Midbrain (tissue), 1 donor: ENCODE measurements around the gene NMT1.
A peak's percentile ranks its signal among the peaks of the same experiment; 100 is the strongest.
"Not testable (repeated sequence)": the region's sequence is repeated elsewhere in the genome, so short reads cannot be mapped to it uniquely, and the experiment has no call there.

ENCODE experiments used
- DNase-seq: peaks from one replicate; lab custom pipeline; 2025; lab: John Stamatoyannopoulos, UW

NMT1 gene

DNA sequence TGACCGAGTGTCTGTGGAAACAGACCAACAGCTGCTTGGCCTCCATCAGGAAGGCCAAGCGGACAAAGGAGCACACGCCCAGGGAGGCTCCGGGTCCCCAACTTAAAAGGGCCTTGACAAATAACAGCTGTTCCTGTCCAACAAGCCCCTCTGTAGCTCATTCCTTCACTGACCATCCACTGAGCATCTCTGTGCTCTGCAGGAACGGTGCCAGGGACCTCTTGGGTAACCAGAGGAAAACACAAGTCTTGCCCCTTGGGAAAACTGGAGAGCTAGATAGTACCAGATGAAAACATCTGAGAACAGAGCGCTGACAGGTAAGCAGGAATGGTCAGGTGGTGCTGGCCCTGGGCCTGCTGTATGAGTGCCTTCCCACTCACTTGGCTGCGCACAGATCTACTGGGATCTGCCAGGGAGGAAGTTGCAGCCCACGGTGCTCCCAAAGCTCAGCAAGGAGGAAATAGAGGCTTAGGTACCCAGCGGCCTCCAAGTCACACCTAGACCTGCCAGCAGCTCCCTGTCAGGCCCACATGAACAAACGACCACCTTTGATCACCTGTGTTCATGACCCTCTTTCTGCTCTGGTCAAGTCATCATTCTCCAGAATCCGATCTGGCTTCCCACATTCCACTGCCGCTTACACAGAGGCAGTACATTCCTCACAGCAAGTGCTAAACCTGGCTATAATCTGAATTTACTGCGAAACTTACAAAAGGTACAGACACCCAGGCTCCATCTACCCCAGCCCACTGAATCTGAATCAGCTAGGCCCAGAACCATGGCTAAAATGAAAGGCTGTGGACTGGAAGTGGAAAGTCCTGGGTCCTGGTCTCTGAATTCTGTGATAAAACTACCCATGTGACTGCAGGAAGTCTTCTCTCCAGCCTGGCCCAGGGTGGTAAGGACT is 22.1 kb upstream of the NMT1 start:
- no peak for DNase-seq

DNA sequence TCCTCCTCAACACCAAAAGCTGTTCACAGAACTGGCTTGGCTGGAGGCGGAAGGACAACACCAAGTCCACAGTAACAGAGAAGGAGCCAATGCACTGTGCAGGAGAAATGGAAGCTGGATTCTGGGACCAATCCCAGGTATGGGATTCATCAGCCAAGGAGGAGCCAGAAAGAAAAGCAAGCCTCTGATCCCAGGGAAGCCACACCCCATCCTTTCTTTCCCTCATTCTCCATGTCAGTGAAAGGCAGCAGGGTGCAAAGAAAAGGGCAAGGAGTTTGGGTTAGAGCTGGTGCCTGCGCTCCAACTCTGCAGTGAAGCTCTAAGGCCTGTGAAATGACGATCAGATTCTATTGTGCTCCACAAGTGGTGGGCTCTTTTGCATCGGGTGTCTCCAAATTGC is 20.7 kb upstream of the NMT1 start:
- no peak for DNase-seq

GRCh38 chr17:45042346-45043120 is 18.6 kb upstream of the NMT1 start:
- no peak for DNase-seq

DNA sequence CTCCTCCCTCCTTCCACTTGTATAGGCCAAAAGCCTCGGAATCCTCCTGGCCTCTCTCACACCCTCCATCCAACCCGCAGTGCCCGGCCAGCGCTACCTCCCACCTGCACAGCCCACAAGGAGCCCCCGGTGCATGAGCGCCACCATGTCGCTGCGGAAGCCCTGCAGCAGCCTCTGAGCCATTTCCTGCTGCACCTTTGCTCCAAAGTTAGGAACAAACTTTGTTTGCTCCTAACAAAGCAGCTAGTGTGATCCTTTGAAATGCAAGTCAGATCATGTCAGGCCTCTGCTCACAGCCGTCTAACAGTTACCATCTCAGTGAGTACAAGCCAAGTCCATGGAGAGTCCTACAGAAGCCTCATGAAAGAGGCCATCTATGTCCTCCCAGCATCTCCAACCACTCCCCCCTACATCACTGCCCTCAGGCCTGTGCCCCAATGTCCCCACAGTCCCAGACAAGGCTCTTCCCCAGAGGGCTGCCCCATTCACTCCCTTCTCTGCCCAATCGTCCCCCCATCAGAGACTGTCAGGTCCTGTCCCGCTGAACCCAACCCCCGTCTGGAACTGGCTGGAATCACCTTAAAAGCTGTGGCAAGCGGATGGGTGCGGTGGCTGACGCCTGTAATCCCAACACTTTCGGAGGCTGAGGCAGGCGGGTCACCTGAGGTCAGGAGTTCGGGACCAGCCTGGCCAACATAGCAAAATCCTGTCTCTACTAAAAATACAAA is 17.1 kb upstream of the NMT1 start:
- DNase-seq, result no peak

- no peak for DNase-seq
Observed at GRCh38 chr17:45046537-45047125, 14.5 kb upstream of the NMT1 start.

DNA sequence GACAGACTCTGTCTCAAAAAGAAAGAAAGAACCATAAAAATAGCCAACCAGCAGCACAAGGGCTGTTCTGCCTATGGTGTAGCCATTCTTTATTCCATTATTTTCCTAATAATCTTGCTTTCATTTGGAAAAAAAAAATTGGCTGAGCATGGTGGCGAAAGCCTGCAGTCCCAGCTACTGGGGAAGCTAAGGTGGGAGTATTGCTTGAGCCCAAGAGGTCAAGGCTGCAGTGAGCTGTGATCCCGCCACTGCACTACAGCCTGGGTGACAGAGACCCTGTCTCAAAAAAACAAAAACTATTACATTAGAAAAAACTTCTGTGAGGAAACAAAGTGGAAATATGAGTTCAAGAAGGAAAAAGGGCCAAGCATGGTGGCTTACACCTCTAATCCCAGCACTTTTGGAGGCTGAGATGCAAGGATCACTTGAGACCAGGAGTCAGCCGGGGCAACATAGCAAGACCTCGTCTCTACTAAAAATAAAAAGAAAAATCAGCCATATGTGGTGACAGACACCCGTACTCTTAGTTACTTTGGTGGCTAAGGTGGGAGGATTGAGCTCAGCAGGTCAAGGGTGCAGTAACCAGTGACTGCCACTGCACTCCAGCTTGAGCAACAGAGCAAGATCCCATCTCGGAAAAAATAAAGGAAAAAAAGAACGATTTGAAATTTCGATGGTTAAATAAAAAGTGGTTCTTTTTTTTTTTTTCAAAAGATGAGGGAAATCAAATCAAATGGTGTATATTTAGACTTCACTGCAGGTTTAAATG is 12.1 kb upstream of the NMT1 start:
- no peak for DNase-seq

DNA sequence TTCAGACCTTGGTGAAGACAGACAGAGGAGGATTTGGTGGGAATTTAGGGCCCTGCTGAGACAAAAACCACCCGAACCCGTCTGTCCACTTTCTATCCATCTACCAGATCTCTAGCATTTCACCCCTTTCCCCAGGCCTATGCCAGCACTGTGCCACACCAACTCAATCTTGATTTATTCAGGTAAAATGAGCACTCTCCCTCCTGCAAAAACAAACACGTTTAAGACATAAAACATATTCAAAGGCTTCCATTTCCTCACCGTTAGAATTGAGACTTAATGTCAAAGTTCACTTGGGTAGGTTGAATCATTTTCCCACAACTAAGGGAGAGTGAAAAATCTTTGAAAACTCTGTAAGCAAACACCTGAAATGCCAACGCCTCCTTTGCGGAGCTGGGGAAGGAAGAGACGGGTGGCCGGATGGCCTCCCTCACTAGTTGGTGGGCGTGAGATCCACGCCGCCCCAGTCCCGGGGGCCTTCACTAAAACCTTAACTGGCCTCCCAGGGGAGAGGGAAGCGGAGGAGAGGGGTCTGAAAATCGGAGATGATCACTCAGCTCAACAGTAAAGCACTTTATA is 10.5 kb upstream of the NMT1 start:
- no peak for DNase-seq

GRCh38 chr17:45051060-45051719 is 9.9 kb upstream of the NMT1 start, which contains the start of gene DCAKD:
DCAKD (minus strand) TSS chr17:45051632; CDS start chr17:45034885, 16,747 bp downstream.
- peak; percentile 93 for DNase-seq

DNA sequence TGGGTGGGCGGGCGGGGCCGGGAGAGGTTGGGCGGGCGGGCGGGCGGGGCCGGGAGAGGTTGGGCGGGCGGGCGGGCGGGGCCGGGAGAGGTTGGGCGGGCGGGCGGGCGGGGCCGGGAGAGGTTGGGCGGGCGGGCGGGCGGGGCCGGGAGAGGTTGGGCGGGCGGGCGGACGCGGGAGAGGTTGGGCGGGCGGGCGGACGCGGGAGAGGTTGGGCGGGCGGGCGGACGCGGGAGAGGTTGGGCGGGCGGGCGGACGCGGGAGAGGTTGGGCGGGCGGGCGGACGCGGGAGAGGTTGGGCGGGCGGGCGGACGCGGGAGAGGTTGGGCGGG is 9.4 kb upstream of the NMT1 start:
- not testable (repeated sequence) for DNase-seq

DNA sequence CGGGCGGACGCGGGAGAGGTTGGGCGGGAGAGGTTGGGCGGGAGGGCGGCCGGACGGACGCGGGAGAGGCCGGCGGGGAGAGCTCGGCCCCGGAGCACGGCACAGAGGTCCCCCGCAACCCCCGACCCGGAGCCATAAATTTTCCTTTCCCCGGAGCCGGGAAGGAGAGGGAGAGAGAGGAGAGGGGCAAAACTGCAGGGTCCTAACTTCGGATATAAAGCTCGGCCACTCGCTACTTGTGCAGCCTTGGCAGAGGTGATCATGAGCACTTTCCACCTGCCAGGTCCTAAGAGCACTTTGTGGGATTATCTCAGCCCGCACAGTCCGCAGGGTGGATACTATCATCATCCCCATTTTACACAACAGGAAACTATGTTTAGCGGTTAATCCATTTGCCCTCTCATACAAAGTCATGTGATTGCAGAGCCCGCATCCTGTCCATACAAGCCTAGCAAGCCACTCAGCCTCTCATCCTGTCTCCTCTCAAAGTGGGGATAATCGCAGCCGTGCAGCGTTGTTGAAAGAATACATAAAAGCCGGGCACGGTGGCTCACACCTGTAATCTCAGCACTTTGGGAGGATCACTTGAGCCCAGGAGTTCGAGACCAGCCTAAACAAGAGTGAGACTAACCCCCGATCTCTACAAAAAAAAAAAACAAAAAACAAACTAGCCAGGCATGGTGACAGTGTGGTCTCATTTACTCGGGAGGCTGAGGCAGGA is 8.9 kb upstream of the NMT1 start:
- DNase-seq, result peak; percentile 36

DNA sequence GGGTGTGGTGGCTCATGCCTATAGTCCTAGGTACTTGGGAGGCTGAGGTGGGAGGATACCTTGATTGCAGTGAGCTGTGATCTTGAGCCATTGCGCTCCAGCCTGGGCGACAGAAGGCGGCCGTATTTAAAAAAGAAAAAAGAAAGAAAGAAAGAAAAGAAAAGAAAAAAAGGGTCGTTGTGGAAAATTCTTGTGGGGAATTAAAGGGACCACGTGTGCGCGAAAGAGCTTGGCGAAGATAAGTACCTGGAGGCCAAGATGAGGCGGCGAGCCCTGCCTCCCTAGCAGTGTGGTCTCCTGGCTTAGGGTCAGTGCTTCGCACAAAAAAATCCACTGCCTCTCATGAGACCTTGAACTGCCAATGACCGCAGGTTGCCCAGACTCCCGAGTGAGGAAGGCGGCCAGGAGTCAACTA is 728 bp upstream of the NMT1 start:
- DNase-seq, result peak; percentile 73

GRCh38 chr17:45061606-45062205 is 589 bp downstream of the NMT1 start:
- DNase-seq, result no peak

DNA sequence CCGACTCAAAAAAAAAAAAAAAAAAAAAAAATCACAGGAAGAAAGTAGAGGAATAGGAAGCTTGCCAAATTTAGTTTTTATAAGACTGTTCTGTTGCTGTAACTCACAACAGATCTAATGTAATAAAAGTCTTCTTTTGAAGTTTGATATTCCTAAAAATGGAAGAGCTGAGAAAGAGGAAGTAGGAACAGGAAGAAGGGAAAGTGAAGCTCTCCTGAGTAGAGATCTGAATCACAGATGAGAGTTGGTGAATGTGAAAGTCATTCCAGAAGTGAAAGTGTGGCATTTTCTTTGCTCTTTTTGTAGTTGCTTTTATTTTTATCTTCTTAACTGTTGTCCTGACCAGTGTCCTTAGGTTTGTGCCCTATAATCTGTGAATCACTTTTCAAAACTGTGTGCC is 2.1 kb downstream of the NMT1 start:
- no peak for DNase-seq

DNA sequence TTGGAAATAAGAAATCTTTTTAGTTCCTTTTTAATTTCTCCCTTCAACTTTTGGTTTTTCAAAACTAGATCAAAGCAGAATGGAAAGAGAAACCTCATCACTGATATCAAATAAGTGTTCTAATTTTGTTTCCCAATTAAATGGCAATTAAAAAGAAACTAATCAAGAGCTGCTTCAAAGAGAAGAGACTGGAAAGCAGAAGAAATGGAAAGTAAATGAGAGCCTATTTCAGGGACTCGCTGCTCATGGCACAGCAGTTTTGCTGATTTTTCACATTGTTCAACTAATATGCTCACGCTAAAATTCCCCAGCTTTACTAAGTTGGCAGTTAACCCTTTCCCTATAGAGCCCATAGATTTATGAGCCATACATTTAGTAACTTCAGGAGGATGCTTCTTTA is 6.5 kb downstream of the NMT1 start:
- DNase-seq, result no peak

DNA sequence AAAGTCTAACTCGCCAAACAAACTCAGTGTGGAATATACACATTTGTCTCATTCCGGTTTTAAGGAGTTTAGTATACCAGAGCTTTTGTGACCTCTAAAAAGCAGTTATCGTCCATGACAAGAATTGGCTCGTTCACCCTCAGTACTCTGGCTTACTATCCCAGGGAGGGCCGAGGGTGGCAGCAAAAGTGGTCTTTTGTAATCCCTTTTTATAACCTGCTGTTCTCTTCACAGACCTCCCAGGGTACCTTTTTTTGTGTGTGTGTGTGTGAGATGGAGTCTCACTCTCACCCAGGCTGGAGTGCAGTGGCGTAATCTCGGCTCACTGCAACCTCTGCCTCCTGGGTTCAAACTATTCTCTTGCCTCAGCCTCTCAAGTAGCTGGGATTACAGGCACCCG is 8.9 kb downstream of the NMT1 start:
- no peak for DNase-seq

GRCh38 chr17:45070809-45071208 is 9.7 kb downstream of the NMT1 start:
- no peak for DNase-seq

- DNase-seq, result no peak
Observed at GRCh38 chr17:45073414-45074070, 12.4 kb downstream of the NMT1 start.

- DNase-seq, result no peak
Observed at GRCh38 chr17:45077643-45078042, 16.5 kb downstream of the NMT1 start.
